ENCODE measurements around the gene MAFB. TPM values are rescaled to one million over a fixed set of nuclear protein-coding genes. Genes with fewer than 3 reads are reported as not detected.
A peak's percentile ranks its signal among the peaks of the same experiment; 100 is the strongest.

Gene MAFB
- total and polyA plus RNA-seq, 2 donors (not counting 1 experiment from before 2014, with no cell fraction given): 0.40 to 3.0 TPM

DNA sequence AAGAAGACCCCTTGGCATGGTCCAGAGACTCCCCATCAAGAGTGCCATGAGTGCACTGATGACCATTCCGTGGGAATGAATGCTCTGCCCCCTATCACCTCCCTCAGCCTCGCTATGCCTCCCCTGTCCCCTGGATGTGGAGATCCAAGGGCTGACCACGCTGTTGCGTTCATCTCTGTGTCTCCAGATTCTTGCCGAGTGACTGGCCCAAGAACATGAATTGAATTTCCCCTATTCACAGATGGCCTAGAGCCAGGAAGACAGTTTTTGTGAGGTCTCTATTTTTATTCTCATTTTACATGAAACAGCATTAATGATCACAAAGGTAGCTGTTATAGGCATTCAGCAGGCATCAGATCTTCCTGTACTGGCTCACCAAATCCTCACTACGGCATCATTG, 33.6 kb downstream of the MAFB start:
- Histone ChIP-seq H3K79me2 (ENCODE audit: control insufficient read depth, insufficient read depth, low read length) (no peaks in the 10 kb centered on the region), H2AFZ (ENCODE audit: low read length) (no peak overlapping the region), H3K4me2 (ENCODE audit: extremely low read depth, insufficient read depth, low read length) (no peak overlapping the region), H3K9ac (ENCODE audit: insufficient read depth, low read length) (no peak overlapping the region), H3K4me1 (ENCODE audit: control insufficient read depth, extremely low read depth, insufficient read depth, low read length) (no peaks in the 10 kb centered on the region), H3K9me3 (ENCODE audit: control insufficient read depth, insufficient read depth, low read depth, low read length) (no peaks in the 10 kb centered on the region), H3K4me3 (replicated peaks in 1 of 4; ENCODE audit: control extremely low read depth in 1 of 4, insufficient read depth in 1 of 4, low read depth in 3 of 4, low read length in 4 of 4) (no peak overlapping the region), H3K36me3 (ENCODE audit: control insufficient read depth, insufficient read depth, low read length) (no peaks in the 10 kb centered on the region), H4K20me1 (ENCODE audit: control insufficient read depth, extremely low read depth, insufficient read depth, low read length) (no peaks in the 10 kb centered on the region), H3K27me3 (ENCODE audit: control insufficient read depth, insufficient read depth, low read length) (no peaks in the 10 kb centered on the region), H3K27ac (ENCODE audit: insufficient read depth, low read length) (no peak overlapping the region)
- no peak for TF ChIP-seq CTCF (conservative IDR thresholded peaks at IDR 0.05 in 1 of 2, IDR thresholded peaks at IDR 0.05 in 1 of 2; ENCODE audit: low read depth in 1 of 2, low read length in 2 of 2)
- TF ChIP-seq EZH2 (IDR thresholded peaks at IDR 0.05; ENCODE audit: low read length, missing control alignments): no peak
- no peak for DNase-seq (ENCODE audit: low read depth in 2 of 2)

GRCh38 chr20:40654876-40655275, 34.2 kb downstream of the MAFB start:
- TF ChIP-seq CTCF (conservative IDR thresholded peaks at IDR 0.05 in 1 of 2, IDR thresholded peaks at IDR 0.05 in 1 of 2; ENCODE audit: low read depth in 1 of 2, low read length in 2 of 2): no peak
- no peak for TF ChIP-seq EZH2 (IDR thresholded peaks at IDR 0.05; ENCODE audit: low read length, missing control alignments)
- no peak overlapping the region for H3K4me2 ChIP-seq (ENCODE audit: extremely low read depth, insufficient read depth, low read length)
- no peaks in the 10 kb centered on the region for H3K36me3 ChIP-seq (ENCODE audit: control insufficient read depth, insufficient read depth, low read length)
- H3K79me2 ChIP-seq (ENCODE audit: control insufficient read depth, insufficient read depth, low read length): no peaks in the 10 kb centered on the region
- H3K9ac ChIP-seq (ENCODE audit: insufficient read depth, low read length): no peak overlapping the region
- no peak overlapping the region for H3K4me3 ChIP-seq (replicated peaks in 1 of 4; ENCODE audit: control extremely low read depth in 1 of 4, insufficient read depth in 1 of 4, low read depth in 3 of 4, low read length in 4 of 4)
- DNase-seq (ENCODE audit: low read depth in 2 of 2): peak in 1 of 2 donors; percentile 50
- H3K4me1 ChIP-seq (ENCODE audit: control insufficient read depth, extremely low read depth, insufficient read depth, low read length): no peaks in the 10 kb centered on the region
- no peak overlapping the region for H2AFZ ChIP-seq (ENCODE audit: low read length)
- H4K20me1 ChIP-seq (ENCODE audit: control insufficient read depth, extremely low read depth, insufficient read depth, low read length): no peaks in the 10 kb centered on the region
- no peaks in the 10 kb centered on the region for H3K27me3 ChIP-seq (ENCODE audit: control insufficient read depth, insufficient read depth, low read length)
- H3K27ac ChIP-seq (ENCODE audit: insufficient read depth, low read length): no peak overlapping the region
- no peaks in the 10 kb centered on the region for H3K9me3 ChIP-seq (ENCODE audit: control insufficient read depth, insufficient read depth, low read depth, low read length)

- H3K9ac ChIP-seq (ENCODE audit: insufficient read depth, low read length): no peak overlapping the region
- H3K4me3 ChIP-seq (replicated peaks in 1 of 4; ENCODE audit: control extremely low read depth in 1 of 4, insufficient read depth in 1 of 4, low read depth in 3 of 4, low read length in 4 of 4): no peak overlapping the region
- no peaks in the 10 kb centered on the region for H3K79me2 ChIP-seq (ENCODE audit: control insufficient read depth, insufficient read depth, low read length)
- H3K9me3 ChIP-seq (ENCODE audit: control insufficient read depth, insufficient read depth, low read depth, low read length): no peaks in the 10 kb centered on the region
- H3K4me1 ChIP-seq (ENCODE audit: control insufficient read depth, extremely low read depth, insufficient read depth, low read length): no peaks in the 10 kb centered on the region
- H3K36me3 ChIP-seq (ENCODE audit: control insufficient read depth, insufficient read depth, low read length): no peaks in the 10 kb centered on the region
- TF ChIP-seq EZH2 (IDR thresholded peaks at IDR 0.05; ENCODE audit: low read length, missing control alignments) (no peak), CTCF (conservative IDR thresholded peaks at IDR 0.05 in 1 of 2, IDR thresholded peaks at IDR 0.05 in 1 of 2; ENCODE audit: low read depth in 1 of 2, low read length in 2 of 2) (no peak)
- DNase-seq (ENCODE audit: low read depth in 2 of 2): peak in 1 of 2 donors; percentile 42
- H2AFZ ChIP-seq (ENCODE audit: low read length): no peak overlapping the region
- H3K4me2 ChIP-seq (ENCODE audit: extremely low read depth, insufficient read depth, low read length): no peak overlapping the region
- no peak overlapping the region for H3K27ac ChIP-seq (ENCODE audit: insufficient read depth, low read length)
- H3K27me3 ChIP-seq (ENCODE audit: control insufficient read depth, insufficient read depth, low read length): no peaks in the 10 kb centered on the region
- no peaks in the 10 kb centered on the region for H4K20me1 ChIP-seq (ENCODE audit: control insufficient read depth, extremely low read depth, insufficient read depth, low read length)
These were observed 36.5 kb downstream of the MAFB start for GRCh38 chr20:40652441-40652987.

Data from fibroblast of lung (primary cell).